Esophagus squamous epithelium (tissue), 4 donors: Measurements from ENCODE around the gene PTPRN2.

Source experiments
- CTCF ChIP-seq, 6 experiments: fragments of 450-650 bp in 4 of 6; fragments of 200-600 bp in 2 of 6; sonication (generic) in 2 of 6; IDR thresholded peaks; one replicate each; pipeline ENCODE4 v1.5.1; 2016 to 2019; ENCODE audit warnings: antibody characterized with exemption in 6 of 6, mild to moderate bottlenecking in 4 of 6, moderate library complexity in 4 of 6
- POLR2A ChIP-seq, 4 donors: fragments of 450-650 bp; IDR thresholded peaks; one replicate each; pipeline ENCODE4 v1.6.1; 2017; ENCODE audit warnings: antibody characterized with exemption in 4 of 4, mild to moderate bottlenecking in 4 of 4, moderate library complexity in 3 of 4

- TF ChIP-seq POLR2A (IDR thresholded peaks at IDR 0.05) (no peak), CTCF (IDR thresholded peaks at IDR 0.05) (no peak)
These were observed 945.8 kb downstream of the PTPRN2 start for GRCh38 chr7:157641866-157642265.
